Spinal cord (tissue), 10 donors: Measurements from ENCODE around the gene CDIP1. TPM values are rescaled to one million over a fixed set of nuclear protein-coding genes. Genes with fewer than 3 reads are reported as not detected.
A peak's percentile ranks its signal among the peaks of the same experiment; 100 is the strongest.

Experiments used
- DNase-seq, 6 donors: peaks; one replicate each; pipeline versions ENCODE4 v3.0.0 to v3.0.0-alpha.2; 2013 to 2015; ENCODE audit warnings: low spot score in 6 of 6, low read depth in 4 of 6
- H3K27ac ChIP-seq: one replicate; pipeline ENCODE4 v1.5.1; 2013; ENCODE audit warnings: low read depth, low read length, control low read depth
- H3K27me3 ChIP-seq: one replicate; pipeline ENCODE4 v1.6.1; 2013; ENCODE audit warnings: low read length; ENCODE audit not compliant: control insufficient read depth, insufficient read depth
- H3K36me3 ChIP-seq: one replicate; pipeline ENCODE4 v1.6.1; 2013; ENCODE audit warnings: low read length; ENCODE audit not compliant: control insufficient read depth, insufficient read depth
- H3K4me1 ChIP-seq: one replicate; pipeline ENCODE4 v1.6.1; 2013; ENCODE audit warnings: low read length; ENCODE audit not compliant: control insufficient read depth, insufficient read depth
- H3K4me3 ChIP-seq: one replicate; pipeline ENCODE4 v1.5.1; 2013; ENCODE audit warnings: low read depth, low read length, control low read depth
- H3K9me3 ChIP-seq: one replicate; pipeline ENCODE4 v1.6.1; 2013; ENCODE audit warnings: low read length; ENCODE audit not compliant: control insufficient read depth, insufficient read depth
- WGBS: methylation state at CpG from one replicate; pipeline ENCODE4 v1.1.5; 2013; ENCODE audit warnings: missing lambda C conversion rate; ENCODE audit not compliant: insufficient coverage; 5-methylcytosine and 5-hydroxymethylcytosine counted together
- polyA plus RNA-seq, 2 donors: library from polyadenylated mRNA; unstranded; fragments of 120-200 nt; gene quantifications; one replicate each; pipeline ENCODE4 v1.2.1, GENCODE V29; 2013; ENCODE audit not compliant: insufficient read length in 2 of 2
- total RNA-seq, 2 donors: library from RNA; depleted of rRNA in 1 of 2; stranded (reverse); fragments of 120-200 nt in 1 of 2; fragments of >200 nt in 1 of 2; gene quantifications; one replicate each; pipeline versions ENCODE4 v1.2.3 to v1.2.4, GENCODE V29; 2013 to 2014
- donor health status: healthy.

Gene CDIP1
- total and polyA plus RNA-seq, 4 donors: 20.5 to 74.8 (median 52.0) TPM

GRCh38 chr16:4517812-4518680 is 20.5 kb downstream of the CDIP1 start:
- Histone ChIP-seq H3K4me3 (no peak overlapping the region), H3K27ac (no peak overlapping the region), H3K27me3 (no peaks in the 10 kb centered on the region), H3K36me3 (peaks cover 20% of the 10 kb centered on the region), H3K4me1 (peaks cover 53% of the 10 kb centered on the region), H3K9me3 (no peaks in the 10 kb centered on the region)
- DNase-seq: peak in 2 of 6 donors; percentile 80 to 81
- WGBS: 44% methylated on average over 11 of the region's 12 CpGs

- Histone ChIP-seq H3K27ac (no peak overlapping the region), H3K36me3 (peaks cover 44% of the 10 kb centered on the region), H3K4me1 (peaks cover 38% of the 10 kb centered on the region), H3K4me3 (no peak overlapping the region), H3K27me3 (no peaks in the 10 kb centered on the region), H3K9me3 (no peaks in the 10 kb centered on the region)
- no CpG with 5 or more reads among the region's 5 CpGs for WGBS
- DNase-seq: no peak
Observed at GRCh38 chr16:4515611-4516233, 22.9 kb downstream of the CDIP1 start.

- Histone ChIP-seq H3K4me1 (peaks cover 38% of the 10 kb centered on the region), H3K27ac (no peak overlapping the region)
Observed at GRCh38 chr16:4514606-4515005, 24.0 kb downstream of the CDIP1 start.

GRCh38 chr16:4513881-4514280 is 24.7 kb downstream of the CDIP1 start:
- no peak for DNase-seq
- H3K4me1 ChIP-seq: peaks cover 38% of the 10 kb centered on the region
- peaks cover 60% of the 10 kb centered on the region for H3K36me3 ChIP-seq
- no peaks in the 10 kb centered on the region for H3K27me3 ChIP-seq
- no peaks in the 10 kb centered on the region for H3K9me3 ChIP-seq
- 72% methylated on average over 4 of the region's 7 CpGs for WGBS
- no peak overlapping the region for H3K27ac ChIP-seq
- no peak overlapping the region for H3K4me3 ChIP-seq

More at GRCh38 chr16:4514606-4515005, 24.0 kb downstream of the CDIP1 start:
- peaks cover 52% of the 10 kb centered on the region for H3K36me3 ChIP-seq
- H3K27me3 ChIP-seq: no peaks in the 10 kb centered on the region
- H3K9me3 ChIP-seq: no peaks in the 10 kb centered on the region
- H3K4me3 ChIP-seq: no peak overlapping the region
- DNase-seq: no peak
- 66% methylated on average over 6 of the region's 7 CpGs for WGBS

- H3K4me3 ChIP-seq: no peak overlapping the region
- no peaks in the 10 kb centered on the region for H3K9me3 ChIP-seq
- peaks cover 65% of the 10 kb centered on the region for H3K36me3 ChIP-seq
- H3K4me1 ChIP-seq: peaks cover 36% of the 10 kb centered on the region
- no peak for DNase-seq
- WGBS: 84% methylated on average over 17 of the region's 19 CpGs
- no peak overlapping the region for H3K27ac ChIP-seq
- no peaks in the 10 kb centered on the region for H3K27me3 ChIP-seq
Observed at GRCh38 chr16:4513086-4513860, 25.3 kb downstream of the CDIP1 start.

- H3K27ac ChIP-seq: no peak overlapping the region
- H3K4me1 ChIP-seq: peaks cover 29% of the 10 kb centered on the region
Observed at GRCh38 chr16:4512473-4512872, 26.1 kb downstream of the CDIP1 start.

GRCh38 chr16:4511441-4512082 is 27.0 kb downstream of the CDIP1 start:
- Histone ChIP-seq H3K36me3 (peaks cover 80% of the 10 kb centered on the region), H3K4me3 (no peak overlapping the region), H3K27me3 (no peaks in the 10 kb centered on the region), H3K27ac (no peak overlapping the region), H3K9me3 (no peaks in the 10 kb centered on the region), H3K4me1 (peaks cover 25% of the 10 kb centered on the region)
- DNase-seq: peak in 2 of 6 donors; percentile 41 to 61
- 55% methylated on average over 8 of the region's 9 CpGs for WGBS

More at GRCh38 chr16:4512473-4512872, 26.1 kb downstream of the CDIP1 start:
- Histone ChIP-seq H3K9me3 (no peaks in the 10 kb centered on the region), H3K4me3 (no peak overlapping the region), H3K27me3 (no peaks in the 10 kb centered on the region), H3K36me3 (peaks cover 71% of the 10 kb centered on the region)
- 96% methylated on average over 9 of the region's 10 CpGs for WGBS
- DNase-seq: no peak

GRCh38 chr16:4510747-4511426 is 27.7 kb downstream of the CDIP1 start:
- WGBS: 83% methylated on average over 13 of the region's 14 CpGs
- Histone ChIP-seq H3K4me1 (peaks cover 25% of the 10 kb centered on the region), H3K27ac (no peak overlapping the region), H3K9me3 (no peaks in the 10 kb centered on the region), H3K27me3 (no peaks in the 10 kb centered on the region), H3K4me3 (no peak overlapping the region), H3K36me3 (peaks cover 81% of the 10 kb centered on the region)
- DNase-seq: no peak

GRCh38 chr16:4510131-4510530 is 28.4 kb downstream of the CDIP1 start:
- Histone ChIP-seq H3K4me1 (peaks cover 25% of the 10 kb centered on the region), H3K36me3 (peaks cover 87% of the 10 kb centered on the region), H3K27ac (no peak overlapping the region), H3K9me3 (no peaks in the 10 kb centered on the region), H3K4me3 (no peak overlapping the region), H3K27me3 (no peaks in the 10 kb centered on the region)
- DNase-seq: no peak
- 95% methylated on average over 3 of the region's 5 CpGs for WGBS
